ENCODE measurements around the gene ELMO1.

Gene ELMO1

GRCh38 chr7:37097276-37097675 lies 351.4 kb downstream of the ELMO1 start:
- Histone ChIP-seq H3K9ac (ENCODE audit: low read length) (no peak overlapping the region), H3K79me2 (ENCODE audit: control insufficient read depth, insufficient read depth, low read length, poor library complexity) (no peaks in the 10 kb centered on the region), H3K4me1 (ENCODE audit: control insufficient read depth in 1 of 2, insufficient read depth in 2 of 2, low read length in 2 of 2) (peaks cover 0 to 2% of the 10 kb centered on the region in 2 experiments), H3K4ac (ENCODE audit: low read depth, low read length) (no peak overlapping the region), H2BK120ac (ENCODE audit: insufficient read depth, low read length, poor library complexity) (no peak overlapping the region), H2AK5ac (ENCODE audit: low read length) (no peak overlapping the region), H2BK5ac (ENCODE audit: low read depth, low read length, poor library complexity) (no peak overlapping the region), H2BK12ac (ENCODE audit: low read length) (no peak overlapping the region), H4K8ac (ENCODE audit: low read depth, low read length) (no peak overlapping the region), H3K36me3 (ENCODE audit: control insufficient read depth in 1 of 2, insufficient read depth in 2 of 2, low read length in 2 of 2) (peaks cover 3 to 9% of the 10 kb centered on the region in 2 experiments), H2AFZ (ENCODE audit: insufficient read depth, low read length, poor library complexity) (no peak overlapping the region), H3K27me3 (ENCODE audit: insufficient read depth, low read length) (no peaks in the 10 kb centered on the region), H3K27ac (ENCODE audit: low read depth, low read length) (no peak overlapping the region), H3K14ac (ENCODE audit: low read length) (no peak overlapping the region), H4K91ac (ENCODE audit: low read depth, low read length) (no peak overlapping the region), H3K9me3 (ENCODE audit: insufficient read depth, low read depth, low read length) (no peaks in the 10 kb centered on the region), H3K18ac (ENCODE audit: low read length) (no peak overlapping the region), H3K4me3 (ENCODE audit: low read depth, low read length) (no peak overlapping the region), H3K4me2 (ENCODE audit: low read length) (no peak overlapping the region), H3K79me1 (ENCODE audit: low read length) (no peaks in the 10 kb centered on the region), H3K23ac (ENCODE audit: low read length) (no peak overlapping the region), H4K12ac (ENCODE audit: low read depth, low read length) (no peak overlapping the region)
- DNase-seq = no peak
- WGBS (ENCODE audit: extremely low coverage, insufficient coverage, insufficient read length) = no CpG with 5 or more reads among the region's 8 CpGs

- H3K18ac ChIP-seq (ENCODE audit: low read length) = no peak overlapping the region
- no peaks in the 10 kb centered on the region for H3K27me3 ChIP-seq (ENCODE audit: insufficient read depth, low read length)
- H3K36me3 ChIP-seq (ENCODE audit: control insufficient read depth in 1 of 2, insufficient read depth in 2 of 2, low read length in 2 of 2) = peaks cover 3 to 9% of the 10 kb centered on the region in 2 experiments
- H2BK12ac ChIP-seq (ENCODE audit: low read length) = no peak overlapping the region
- WGBS (ENCODE audit: extremely low coverage, insufficient coverage, insufficient read length) = no CpG with 5 or more reads among the region's 6 CpGs
- H3K4me3 ChIP-seq (ENCODE audit: low read depth, low read length) = no peak overlapping the region
- no peak overlapping the region for H2AK5ac ChIP-seq (ENCODE audit: low read length)
- no peaks in the 10 kb centered on the region for H3K9me3 ChIP-seq (ENCODE audit: insufficient read depth, low read depth, low read length)
- H3K79me1 ChIP-seq (ENCODE audit: low read length) = no peaks in the 10 kb centered on the region
- H3K23ac ChIP-seq (ENCODE audit: low read length) = no peak overlapping the region
- H4K12ac ChIP-seq (ENCODE audit: low read depth, low read length) = no peak overlapping the region
- H2BK5ac ChIP-seq (ENCODE audit: low read depth, low read length, poor library complexity) = no peak overlapping the region
- H2AFZ ChIP-seq (ENCODE audit: insufficient read depth, low read length, poor library complexity) = no peak overlapping the region
- H3K27ac ChIP-seq (ENCODE audit: low read depth, low read length) = no peak overlapping the region
- no peak overlapping the region for H3K4ac ChIP-seq (ENCODE audit: low read depth, low read length)
- H3K14ac ChIP-seq (ENCODE audit: low read length) = no peak overlapping the region
- H3K79me2 ChIP-seq (ENCODE audit: control insufficient read depth, insufficient read depth, low read length, poor library complexity) = no peaks in the 10 kb centered on the region
- no peak overlapping the region for H4K91ac ChIP-seq (ENCODE audit: low read depth, low read length)
- no peak overlapping the region for H4K8ac ChIP-seq (ENCODE audit: low read depth, low read length)
- no peak overlapping the region for H2BK120ac ChIP-seq (ENCODE audit: insufficient read depth, low read length, poor library complexity)
- no peak overlapping the region for H3K4me2 ChIP-seq (ENCODE audit: low read length)
- DNase-seq = no peak
- no peak overlapping the region for H3K9ac ChIP-seq (ENCODE audit: low read length)
- peaks cover 0 to 2% of the 10 kb centered on the region in 2 experiments for H3K4me1 ChIP-seq (ENCODE audit: control insufficient read depth in 1 of 2, insufficient read depth in 2 of 2, low read length in 2 of 2)
These were observed 352.3 kb downstream of the ELMO1 start for GRCh38 chr7:37096341-37096740.

- DNase-seq = no peak
- H4K12ac ChIP-seq (ENCODE audit: low read depth, low read length) = no peak overlapping the region
- no peaks in the 10 kb centered on the region for H3K79me2 ChIP-seq (ENCODE audit: control insufficient read depth, insufficient read depth, low read length, poor library complexity)
- no peak overlapping the region for H3K9ac ChIP-seq (ENCODE audit: low read length)
- H3K27me3 ChIP-seq (ENCODE audit: insufficient read depth, low read length) = no peaks in the 10 kb centered on the region
- no CpG with 5 or more reads among the region's 1 CpG for WGBS (ENCODE audit: extremely low coverage, insufficient coverage, insufficient read length)
- no peak overlapping the region for H2AFZ ChIP-seq (ENCODE audit: insufficient read depth, low read length, poor library complexity)
- no peak overlapping the region for H2BK12ac ChIP-seq (ENCODE audit: low read length)
- no peak overlapping the region for H2AK5ac ChIP-seq (ENCODE audit: low read length)
- no peak overlapping the region for H4K8ac ChIP-seq (ENCODE audit: low read depth, low read length)
- no peak overlapping the region for H2BK5ac ChIP-seq (ENCODE audit: low read depth, low read length, poor library complexity)
- peaks cover 3 to 4% of the 10 kb centered on the region in 2 experiments for H3K4me1 ChIP-seq (ENCODE audit: control insufficient read depth in 1 of 2, insufficient read depth in 2 of 2, low read length in 2 of 2)
- H4K91ac ChIP-seq (ENCODE audit: low read depth, low read length) = no peak overlapping the region
- H3K79me1 ChIP-seq (ENCODE audit: low read length) = no peaks in the 10 kb centered on the region
- no peak overlapping the region for H3K18ac ChIP-seq (ENCODE audit: low read length)
- no peak overlapping the region for H3K4ac ChIP-seq (ENCODE audit: low read depth, low read length)
- H3K23ac ChIP-seq (ENCODE audit: low read length) = no peak overlapping the region
- peaks cover 3 to 9% of the 10 kb centered on the region in 2 experiments for H3K36me3 ChIP-seq (ENCODE audit: control insufficient read depth in 1 of 2, insufficient read depth in 2 of 2, low read length in 2 of 2)
- H3K27ac ChIP-seq (ENCODE audit: low read depth, low read length) = no peak overlapping the region
- H2BK120ac ChIP-seq (ENCODE audit: insufficient read depth, low read length, poor library complexity) = no peak overlapping the region
- H3K9me3 ChIP-seq (ENCODE audit: insufficient read depth, low read depth, low read length) = no peaks in the 10 kb centered on the region
- H3K14ac ChIP-seq (ENCODE audit: low read length) = no peak overlapping the region
- H3K4me2 ChIP-seq (ENCODE audit: low read length) = no peak overlapping the region
- no peak overlapping the region for H3K4me3 ChIP-seq (ENCODE audit: low read depth, low read length)
These were observed 353.5 kb downstream of the ELMO1 start for GRCh38 chr7:37095122-37095521.

GRCh38 chr7:37093257-37093656 lies 355.4 kb downstream of the ELMO1 start:
- Histone ChIP-seq H2AFZ (ENCODE audit: insufficient read depth, low read length, poor library complexity) (no peak overlapping the region), H3K14ac (ENCODE audit: low read length) (no peak overlapping the region), H2AK5ac (ENCODE audit: low read length) (no peak overlapping the region), H3K4ac (ENCODE audit: low read depth, low read length) (no peak overlapping the region), H2BK5ac (ENCODE audit: low read depth, low read length, poor library complexity) (no peak overlapping the region), H3K27ac (ENCODE audit: low read depth, low read length) (no peak overlapping the region), H3K18ac (ENCODE audit: low read length) (no peak overlapping the region), H2BK120ac (ENCODE audit: insufficient read depth, low read length, poor library complexity) (no peak overlapping the region), H3K79me1 (ENCODE audit: low read length) (no peaks in the 10 kb centered on the region), H3K4me1 (ENCODE audit: control insufficient read depth in 1 of 2, insufficient read depth in 2 of 2, low read length in 2 of 2) (peaks cover 3 to 8% of the 10 kb centered on the region in 2 experiments), H3K9ac (ENCODE audit: low read length) (no peak overlapping the region), H2BK12ac (ENCODE audit: low read length) (no peak overlapping the region), H3K36me3 (ENCODE audit: control insufficient read depth in 1 of 2, insufficient read depth in 2 of 2, low read length in 2 of 2) (peaks cover 3 to 9% of the 10 kb centered on the region in 2 experiments), H4K12ac (ENCODE audit: low read depth, low read length) (no peak overlapping the region), H3K9me3 (ENCODE audit: insufficient read depth, low read depth, low read length) (no peaks in the 10 kb centered on the region), H3K23ac (ENCODE audit: low read length) (no peak overlapping the region), H3K4me2 (ENCODE audit: low read length) (no peak overlapping the region), H4K8ac (ENCODE audit: low read depth, low read length) (no peak overlapping the region), H3K79me2 (ENCODE audit: control insufficient read depth, insufficient read depth, low read length, poor library complexity) (no peaks in the 10 kb centered on the region), H3K27me3 (ENCODE audit: insufficient read depth, low read length) (no peaks in the 10 kb centered on the region), H3K4me3 (ENCODE audit: low read depth, low read length) (no peak overlapping the region), H4K91ac (ENCODE audit: low read depth, low read length) (no peak overlapping the region)
- no peak for DNase-seq

Data from trophoblast cell (in vitro differentiated cells and primary cell).